GM18507 (cell line): ENCODE measurements around the gene GPR6.

Source experiments
- DNase-seq: peaks from one replicate; pipeline ENCODE4 v3.0.0; 2011; ENCODE audit warnings: low read depth; ENCODE audit not compliant: insufficient read length; ENCODE audit errors: extremely low spot score
- FAIRE-seq: peaks from 2 replicates; lab custom pipeline; 2011; peaks lifted over from hg19 to GRCh38; lab: Jason Lieb, UNC

GPR6 gene

GRCh38 chr6:109991201-109992101, 13.3 kb downstream of the GPR6 start:
- FAIRE-seq (no peak), DNase-seq (no peak)

DNA sequence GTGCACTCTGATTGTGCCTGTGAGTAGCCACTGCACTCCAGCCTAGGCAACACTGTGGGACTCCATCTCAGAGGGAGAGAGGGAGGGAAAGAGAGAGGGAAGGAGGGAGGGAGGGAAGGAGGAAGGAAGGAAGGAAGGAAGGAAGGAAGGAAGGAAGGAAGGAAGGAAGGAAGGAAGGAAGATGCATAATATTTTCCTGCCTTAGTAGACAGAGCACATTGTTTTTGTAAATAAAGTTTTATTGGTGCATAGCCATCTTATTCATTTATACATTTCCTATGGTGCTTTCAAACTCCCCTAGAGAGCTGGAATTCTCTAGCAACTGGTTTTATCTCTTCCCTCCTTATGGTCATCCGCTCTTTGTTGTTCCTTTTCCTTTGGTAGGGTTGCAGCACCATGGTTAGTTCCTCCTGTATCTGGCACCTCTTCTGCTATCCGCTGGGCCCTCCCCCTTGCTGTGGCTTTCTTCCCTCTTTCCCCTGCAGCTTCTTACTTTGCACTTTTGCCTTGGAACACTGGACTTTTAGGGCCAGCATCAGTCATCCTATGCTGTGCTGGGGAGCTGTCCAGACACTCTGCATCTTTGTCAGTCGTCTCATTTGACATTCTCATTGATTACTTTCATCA, 20.2 kb downstream of the GPR6 start:
- no peak for DNase-seq
- no peak for FAIRE-seq

DNA sequence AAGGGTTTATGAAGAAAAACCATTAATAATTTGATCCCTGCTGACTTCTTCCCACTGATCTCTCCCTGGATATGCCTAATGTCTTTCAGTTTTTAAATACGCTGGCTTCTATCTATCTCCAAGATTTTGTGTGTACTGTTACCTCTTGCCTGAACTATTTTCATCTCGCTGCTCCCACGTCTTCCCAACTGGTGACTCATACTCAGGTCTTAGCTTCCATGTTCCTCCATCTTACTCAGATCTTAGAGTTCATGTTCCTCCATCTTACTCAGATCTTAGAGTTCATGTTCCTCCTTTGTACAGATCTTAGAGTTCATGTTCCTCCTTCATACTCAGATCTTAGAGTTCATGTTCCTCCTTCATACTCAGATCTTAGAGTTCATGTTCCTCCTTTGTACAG, 21.6 kb downstream of the GPR6 start:
- FAIRE-seq, result no peak

DNA sequence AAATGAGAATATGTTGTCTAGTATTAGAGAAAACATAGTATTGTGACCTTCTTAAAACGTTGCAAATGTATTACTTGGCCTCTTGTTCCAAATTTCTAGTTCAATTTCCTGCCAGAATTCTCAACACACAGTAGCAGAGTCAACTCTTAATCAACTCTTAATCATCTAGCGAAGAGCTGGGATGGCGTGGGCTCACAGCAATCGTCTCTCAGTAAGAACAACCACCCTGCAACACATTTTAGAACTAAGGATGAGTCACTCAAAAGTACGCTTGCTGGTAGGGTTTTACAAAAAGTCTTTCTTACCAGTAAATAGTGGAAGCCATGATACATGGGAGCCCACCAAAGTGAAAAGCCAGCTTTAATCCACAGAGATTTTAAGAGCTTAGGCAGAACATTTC, 24.6 kb downstream of the GPR6 start:
- DNase-seq (no peak), FAIRE-seq (no peak)

More for the DNA sequence above, 21.6 kb downstream of the GPR6 start:
- DNase-seq, result no peak

DNA sequence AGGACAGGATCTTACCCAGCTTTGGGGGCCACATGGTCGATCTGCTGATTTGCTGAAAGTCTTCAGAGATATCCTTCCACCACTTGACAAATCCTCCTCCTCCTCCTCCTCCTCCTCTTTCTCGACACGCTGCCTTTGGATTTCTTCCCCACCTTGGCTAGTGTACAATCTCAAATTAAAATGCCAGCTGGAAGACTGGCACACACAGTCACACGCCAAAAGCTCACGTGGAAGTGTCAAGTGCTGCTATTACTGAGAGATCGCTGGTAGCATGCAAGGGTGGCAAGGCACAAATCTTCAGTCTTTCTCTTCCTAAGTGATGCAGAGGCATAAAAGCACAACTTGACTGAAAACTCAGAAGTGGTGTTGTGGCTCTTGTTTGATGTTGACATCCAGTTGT, 35.3 kb downstream of the GPR6 start:
- no peak for FAIRE-seq
- DNase-seq, result no peak

DNA sequence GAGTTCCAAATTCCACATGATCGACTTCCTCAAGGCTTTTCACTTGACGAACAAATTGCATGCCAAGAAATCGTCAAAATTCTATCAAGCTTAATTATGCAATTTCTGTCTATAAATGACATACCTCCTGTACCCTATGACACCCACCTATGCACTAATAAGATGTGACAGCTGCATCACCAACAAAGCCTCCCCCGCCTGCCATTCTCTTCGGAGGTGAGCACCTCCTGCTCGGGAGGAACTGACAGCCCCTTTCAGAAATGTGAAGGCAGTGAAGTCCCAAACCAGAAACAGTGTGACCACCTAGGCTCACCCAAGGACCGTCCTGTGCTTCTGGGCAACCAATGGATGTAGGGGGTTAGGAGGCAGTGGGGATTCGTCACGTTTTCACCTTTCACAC, 37.1 kb downstream of the GPR6 start:
- FAIRE-seq, result no peak
- DNase-seq, result no peak

DNA sequence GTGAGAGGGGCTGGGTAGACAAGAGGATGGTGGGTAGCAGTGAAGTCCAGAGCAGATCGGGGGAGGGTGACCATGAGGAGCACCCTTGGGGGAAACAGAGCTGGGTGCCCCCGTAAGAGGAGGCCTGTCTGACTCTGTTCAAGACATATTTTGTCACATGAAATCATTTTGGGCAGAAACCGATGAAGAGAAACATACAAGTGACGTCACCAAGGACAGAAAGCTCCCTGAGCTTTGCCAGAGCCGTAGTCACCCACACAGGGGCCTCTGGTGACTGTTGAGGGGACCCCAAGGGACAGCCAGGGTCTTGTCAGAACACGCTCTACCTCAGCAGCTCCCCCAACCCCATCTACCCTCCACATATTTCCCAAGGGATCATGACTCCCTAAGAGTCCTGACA, 39.2 kb downstream of the GPR6 start:
- DNase-seq, result no peak
- no peak for FAIRE-seq

- DNase-seq (no peak), FAIRE-seq (no peak)
These were observed 39.8 kb downstream of the GPR6 start for GRCh38 chr6:110017946-110018345.

- no peak for DNase-seq
- FAIRE-seq, result no peak
These were observed 40.4 kb downstream of the GPR6 start for GRCh38 chr6:110018486-110018885.

GRCh38 chr6:110020888-110021287, 42.8 kb downstream of the GPR6 start:
- DNase-seq (no peak), FAIRE-seq (no peak)

- DNase-seq (no peak), FAIRE-seq (no peak)
These were observed 51.0 kb downstream of the GPR6 start for GRCh38 chr6:110029144-110029543.
